ENCODE results near the gene TNKS2.
"Not testable (repeated sequence)": the region's sequence is repeated elsewhere in the genome, so short reads cannot be mapped to it uniquely, and the experiment has no call there.

TNKS2 gene

DNA sequence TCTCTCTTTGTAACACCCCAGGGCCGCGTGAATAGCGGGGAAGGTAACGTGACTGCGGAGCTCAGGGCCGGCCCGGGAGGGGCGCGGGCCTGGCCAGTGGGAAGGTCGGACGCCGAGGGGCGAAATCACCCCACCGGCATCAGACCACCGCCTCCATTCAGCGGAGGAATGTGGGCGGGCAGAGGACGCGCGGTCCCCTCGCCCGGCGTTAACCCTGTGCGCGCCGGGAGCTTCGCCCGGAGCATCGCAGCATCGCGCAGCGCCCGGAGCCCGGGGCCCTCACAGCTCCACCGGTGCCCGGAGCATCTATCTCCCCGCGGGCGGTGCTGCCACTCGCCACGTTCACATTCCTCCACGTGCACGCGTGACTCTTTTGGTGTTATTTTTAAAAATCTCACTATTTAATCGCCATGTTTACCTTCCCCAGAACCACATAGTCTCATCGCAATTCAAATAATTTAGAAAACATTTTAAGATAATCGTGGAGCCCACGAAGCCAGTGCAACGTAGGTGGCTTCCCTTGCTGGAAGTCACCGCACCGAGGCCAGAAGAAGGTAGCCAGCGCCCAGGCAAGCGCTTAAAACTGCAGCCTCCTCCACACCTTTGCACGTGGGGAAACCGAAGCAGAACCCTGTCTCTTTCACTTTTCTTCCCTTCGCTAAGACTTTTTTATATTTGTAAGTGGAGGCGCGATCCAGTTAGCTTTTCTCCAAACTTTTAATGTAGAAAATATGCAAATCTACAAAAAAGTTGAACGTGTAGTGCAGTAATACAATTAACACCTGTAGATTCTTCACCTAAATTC lies 89.2 kb downstream of the TNKS2 start:
- TF ChIP-seq, protein P1, sequence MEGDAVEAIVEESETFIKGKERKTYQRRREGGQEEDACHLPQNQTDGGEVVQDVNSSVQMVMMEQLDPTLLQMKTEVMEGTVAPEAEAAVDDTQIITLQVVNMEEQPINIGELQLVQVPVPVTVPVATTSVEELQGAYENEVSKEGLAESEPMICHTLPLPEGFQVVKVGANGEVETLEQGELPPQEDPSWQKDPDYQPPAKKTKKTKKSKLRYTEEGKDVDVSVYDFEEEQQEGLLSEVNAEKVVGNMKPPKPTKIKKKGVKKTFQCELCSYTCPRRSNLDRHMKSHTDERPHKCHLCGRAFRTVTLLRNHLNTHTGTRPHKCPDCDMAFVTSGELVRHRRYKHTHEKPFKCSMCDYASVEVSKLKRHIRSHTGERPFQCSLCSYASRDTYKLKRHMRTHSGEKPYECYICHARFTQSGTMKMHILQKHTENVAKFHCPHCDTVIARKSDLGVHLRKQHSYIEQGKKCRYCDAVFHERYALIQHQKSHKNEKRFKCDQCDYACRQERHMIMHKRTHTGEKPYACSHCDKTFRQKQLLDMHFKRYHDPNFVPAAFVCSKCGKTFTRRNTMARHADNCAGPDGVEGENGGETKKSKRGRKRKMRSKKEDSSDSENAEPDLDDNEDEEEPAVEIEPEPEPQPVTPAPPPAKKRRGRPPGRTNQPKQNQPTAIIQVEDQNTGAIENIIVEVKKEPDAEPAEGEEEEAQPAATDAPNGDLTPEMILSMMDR (IDR thresholded peaks at IDR 0.05; ENCODE audit: borderline replicate concordance, control extremely low read depth, extremely low read depth, insufficient read depth, missing control alignments): no peak
- in situ Hi-C loops (cut with MboI; ENCODE audit: low sequenced_read_pairs, unreplicated experiment): no loop called here
- peak; percentile 68 for DNase-seq (ENCODE audit: low spot score)

DNA sequence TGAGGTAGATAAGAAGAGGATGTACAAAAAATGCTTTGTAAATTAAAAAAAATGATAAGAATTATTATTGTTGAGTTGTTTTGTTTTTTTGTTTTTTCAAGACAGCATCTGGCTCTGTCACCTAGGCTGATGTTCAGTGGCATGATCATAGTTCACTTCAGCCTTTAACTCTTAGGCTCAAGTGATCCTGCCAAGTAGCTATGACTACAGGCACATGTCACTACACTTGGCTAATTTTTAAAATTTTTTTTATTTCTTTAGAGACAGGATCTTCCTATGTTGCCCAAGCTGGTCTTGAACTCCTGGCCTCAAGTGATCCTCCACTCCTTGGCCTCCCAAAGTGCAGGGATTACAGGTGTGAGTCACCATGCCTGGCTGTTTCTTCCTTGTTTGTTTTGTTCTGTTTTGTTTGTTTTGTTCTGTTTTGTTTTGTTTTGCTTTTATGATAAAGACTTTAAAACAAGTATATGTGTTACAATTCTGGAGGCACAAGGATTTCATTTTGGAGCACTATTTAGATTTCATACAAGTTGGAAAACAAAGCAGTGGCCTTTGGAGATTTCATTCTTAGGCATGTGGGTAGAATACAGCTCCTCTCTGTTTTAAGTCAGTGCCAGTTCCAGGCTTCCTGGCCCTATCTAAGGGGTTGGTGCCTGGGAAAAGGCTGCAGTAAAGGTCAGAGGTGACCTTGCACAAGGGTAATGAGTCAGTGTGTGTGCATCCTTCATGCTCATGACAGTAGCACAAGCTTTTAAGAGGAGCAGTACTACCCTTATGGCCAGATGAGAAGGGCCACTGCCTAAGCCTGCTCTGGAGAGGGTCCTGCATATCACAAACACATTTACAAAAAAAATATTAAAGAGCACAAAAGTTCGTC lies 93.1 kb downstream of the TNKS2 start:
- DNase-seq (ENCODE audit: low spot score): no peak
- TF ChIP-seq, protein P1 (IDR thresholded peaks at IDR 0.05; ENCODE audit: borderline replicate concordance, control extremely low read depth, extremely low read depth, insufficient read depth, missing control alignments): no peak
- in situ Hi-C loops (cut with MboI; ENCODE audit: low sequenced_read_pairs, unreplicated experiment): loop anchor here (10.0 kb wide), 1 partner anchor 127 kb away; no protein-coding TSS in a partner anchor

DNA sequence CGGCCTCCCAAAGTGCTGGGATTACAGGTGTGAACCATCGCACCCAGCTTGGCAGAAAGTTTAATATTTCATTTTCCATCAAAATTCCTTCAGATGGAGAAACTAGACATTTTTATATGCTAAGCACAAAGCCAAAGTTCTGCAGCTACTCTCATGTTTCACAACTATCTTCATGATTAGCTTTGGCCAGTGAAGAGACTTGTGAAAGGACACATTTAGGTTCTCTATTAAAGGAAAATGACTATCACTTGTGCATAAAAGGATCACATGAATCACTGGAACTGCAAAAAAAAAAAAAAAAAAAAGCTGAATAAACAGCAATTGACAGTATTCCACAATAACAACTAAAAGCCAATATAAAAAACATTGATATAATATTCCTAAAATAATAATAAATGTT lies 94.8 kb downstream of the TNKS2 start:
- TF ChIP-seq, protein P1 (IDR thresholded peaks at IDR 0.05; ENCODE audit: borderline replicate concordance, control extremely low read depth, extremely low read depth, insufficient read depth, missing control alignments): no peak
- DNase-seq (ENCODE audit: low spot score): no peak
- in situ Hi-C loops (cut with MboI; ENCODE audit: low sequenced_read_pairs, unreplicated experiment): loop anchor here (10.0 kb wide), 1 partner anchor 128 kb away; no protein-coding TSS in a partner anchor

DNA sequence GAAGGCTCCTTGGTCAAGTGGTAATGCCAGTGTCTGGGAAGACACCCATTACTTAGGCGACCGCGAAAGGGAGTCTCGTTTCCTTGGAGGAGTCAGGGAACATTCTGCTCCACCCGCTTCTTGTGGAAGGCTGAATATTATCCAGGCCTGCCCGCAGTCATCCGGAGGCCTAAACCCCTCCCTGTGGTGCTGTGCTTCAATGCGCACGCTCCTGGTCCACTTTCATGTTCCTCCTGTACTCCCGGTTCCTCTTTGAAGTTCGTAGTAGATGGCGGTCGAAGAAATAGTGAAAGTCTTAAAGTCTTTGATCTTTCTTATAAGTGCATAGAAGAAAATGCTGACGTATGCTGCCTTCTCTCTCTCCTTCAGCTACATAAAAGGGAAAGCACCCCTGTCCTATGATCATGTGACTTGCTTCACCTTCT lies 96.0 kb downstream of the TNKS2 start:
- in situ Hi-C loops (cut with MboI; ENCODE audit: low sequenced_read_pairs, unreplicated experiment): loop anchor here (10.0 kb wide), 1 partner anchor 129 kb away; no protein-coding TSS in a partner anchor

DNA sequence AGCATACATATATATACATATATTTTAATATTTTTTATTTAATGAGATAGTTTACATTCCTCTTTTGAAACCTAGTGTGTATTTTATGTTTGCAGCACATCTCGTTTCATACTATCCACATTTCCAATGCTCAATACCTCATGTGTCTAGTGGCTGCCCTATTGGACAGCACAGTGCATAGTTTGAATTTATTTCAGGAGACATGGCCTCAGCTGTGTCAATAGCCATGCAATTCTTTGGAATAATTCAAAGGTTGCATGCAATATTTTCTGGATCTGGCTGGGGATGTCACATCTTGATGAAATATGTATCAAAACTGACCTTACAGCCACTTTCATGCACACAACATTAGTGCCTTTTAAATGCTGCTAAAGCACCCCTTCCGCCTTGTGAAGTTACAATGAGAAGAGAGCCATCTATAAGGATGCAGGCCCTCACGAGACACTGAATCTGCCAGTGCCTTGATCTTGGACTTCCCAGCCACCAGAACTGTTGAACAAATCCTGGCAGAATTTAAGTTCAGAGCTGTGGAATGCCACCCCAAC lies 98.1 kb downstream of the TNKS2 start:
- TF ChIP-seq, protein P1 (IDR thresholded peaks at IDR 0.05; ENCODE audit: borderline replicate concordance, control extremely low read depth, extremely low read depth, insufficient read depth, missing control alignments): no peak
- DNase-seq (ENCODE audit: low spot score): no peak
- in situ Hi-C loops (cut with MboI; ENCODE audit: low sequenced_read_pairs, unreplicated experiment): loop anchor here (10.0 kb wide), 1 partner anchor 131 kb away; no protein-coding TSS in a partner anchor

More for the DNA sequence above, 96.0 kb downstream of the TNKS2 start:
- DNase-seq (ENCODE audit: low spot score): not testable (repeated sequence)

DNA sequence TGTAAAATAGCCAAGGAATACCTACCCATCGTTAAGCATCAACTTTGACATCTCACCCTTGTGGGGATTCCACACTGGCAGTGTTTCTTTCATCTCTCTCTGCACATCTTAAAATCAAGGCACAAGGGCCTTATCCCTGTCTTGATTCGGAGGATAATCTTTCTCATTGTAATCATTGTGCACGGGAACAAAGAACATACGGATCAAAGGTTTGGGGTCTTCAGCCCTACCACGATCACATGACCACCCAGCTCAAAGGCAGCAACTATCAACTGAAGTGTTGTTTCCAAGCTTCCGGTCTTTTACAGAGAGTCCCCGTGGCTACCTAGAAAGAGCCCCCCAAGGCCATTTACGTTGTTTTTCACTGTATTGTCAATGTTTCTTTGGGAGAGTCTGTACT lies 99.2 kb downstream of the TNKS2 start:
- TF ChIP-seq, protein P1 (IDR thresholded peaks at IDR 0.05; ENCODE audit: borderline replicate concordance, control extremely low read depth, extremely low read depth, insufficient read depth, missing control alignments): no peak
- DNase-seq (ENCODE audit: low spot score): no peak
- in situ Hi-C loops (cut with MboI; ENCODE audit: low sequenced_read_pairs, unreplicated experiment): loop anchor here (10.0 kb wide), 1 partner anchor 133 kb away; no protein-coding TSS in a partner anchor

All from GM13976 (cell line).